Omental fat pad (tissue), 4 donors: ENCODE data around the gene RAB13. TPM values are rescaled to one million over a fixed set of nuclear protein-coding genes. Genes with fewer than 3 reads are reported as not detected.

Experiments used
- ATAC-seq: fragments of 150-250 bp; one replicate; pipeline ENCODE4 v1.9.1; 2016; ENCODE audit warnings: mild to moderate bottlenecking, moderate library complexity; ENCODE audit not compliant: low FRiP score
- DNase-seq: peaks from one replicate; pipeline ENCODE4 v3.0.0-alpha.2; 2019; ENCODE audit warnings: low spot score
- CTCF ChIP-seq, 3 donors: fragments of 450-650 bp; IDR thresholded peaks; one replicate each; pipeline ENCODE4 v1.5.1; 2016 to 2017; ENCODE audit warnings: antibody characterized with exemption in 3 of 3, mild to moderate bottlenecking in 3 of 3, moderate library complexity in 2 of 3
- total RNA-seq, 4 donors: library from RNA; depleted of rRNA; stranded (reverse); fragments of >200 nt; gene quantifications; one replicate each; pipeline ENCODE4 v1.1.0, GENCODE V29; 2016

RAB13 gene
- total RNA-seq, 4 donors from 2014 or later, result 62.7 to 87.5 (median 78.3) TPM

- ATAC-seq, result no peak
- no peak for DNase-seq
- no peak for TF ChIP-seq CTCF (IDR thresholded peaks at IDR 0.05)
Measured at GRCh38 chr1:153938996-153939395, 47.1 kb downstream of the RAB13 start.

- TF ChIP-seq CTCF (IDR thresholded peaks at IDR 0.05), result no peak
- DNase-seq (no peak), ATAC-seq (no peak)
Measured at GRCh38 chr1:153937331-153937730, 48.8 kb downstream of the RAB13 start.

GRCh38 chr1:153936011-153936802 lies 49.9 kb downstream of the RAB13 start:
- no peak for DNase-seq

GRCh38 chr1:153934746-153935145 lies 51.4 kb downstream of the RAB13 start:
- ATAC-seq (no peak), DNase-seq (no peak)
- TF ChIP-seq CTCF (IDR thresholded peaks at IDR 0.05), result no peak

More at GRCh38 chr1:153936011-153936802, 49.9 kb downstream of the RAB13 start:
- ATAC-seq, result no peak
- no peak for TF ChIP-seq CTCF (IDR thresholded peaks at IDR 0.05)

- ATAC-seq, result no peak
- DNase-seq, result no peak
Measured at GRCh38 chr1:153933955-153934354, 52.2 kb downstream of the RAB13 start.

GRCh38 chr1:153933430-153933829 lies 52.7 kb downstream of the RAB13 start:
- ATAC-seq (no peak), DNase-seq (no peak)
- no peak for TF ChIP-seq CTCF (IDR thresholded peaks at IDR 0.05)

More at GRCh38 chr1:153933955-153934354, 52.2 kb downstream of the RAB13 start:
- no peak for TF ChIP-seq CTCF (IDR thresholded peaks at IDR 0.05)
